Measurements from ENCODE around the gene SERBP1.
"Not testable (repeated sequence)": the region's sequence is repeated elsewhere in the genome, so short reads cannot be mapped to it uniquely, and the experiment has no call there.

SERBP1 gene

GRCh38 chr1:67407498-67407897, 22.7 kb downstream of the SERBP1 start:
- no peak for DNase-seq (ENCODE audit: low read depth in 3 of 3)

GRCh38 chr1:67405473-67406245, 24.5 kb downstream of the SERBP1 start:
- DNase-seq (ENCODE audit: low read depth in 3 of 3), result no peak

GRCh38 chr1:67404212-67404620, 26.0 kb downstream of the SERBP1 start:
- DNase-seq (ENCODE audit: low read depth in 3 of 3), result no peak

GRCh38 chr1:67401443-67401842, 28.8 kb downstream of the SERBP1 start:
- DNase-seq (ENCODE audit: low read depth in 3 of 3), result no peak

GRCh38 chr1:67400029-67400786, 30.0 kb downstream of the SERBP1 start:
- DNase-seq (ENCODE audit: low read depth in 3 of 3), result not testable (repeated sequence)

GRCh38 chr1:67399199-67399993, 30.8 kb downstream of the SERBP1 start:
- no peak for DNase-seq (ENCODE audit: low read depth in 3 of 3)

- no peak for DNase-seq (ENCODE audit: low read depth in 3 of 3)
Measured at GRCh38 chr1:67394548-67394947, 35.7 kb downstream of the SERBP1 start.

GRCh38 chr1:67393737-67394136, 36.5 kb downstream of the SERBP1 start:
- DNase-seq (ENCODE audit: low read depth in 3 of 3), result no peak

- no peak for DNase-seq (ENCODE audit: low read depth in 3 of 3)
Measured at GRCh38 chr1:67393240-67393639, 37.0 kb downstream of the SERBP1 start.

GRCh38 chr1:67390041-67390887, 39.9 kb downstream of the SERBP1 start:
- DNase-seq (ENCODE audit: low read depth in 3 of 3), result no peak

- no peak for DNase-seq (ENCODE audit: low read depth in 3 of 3)
Measured at GRCh38 chr1:67383999-67384638, 46.1 kb downstream of the SERBP1 start.

GRCh38 chr1:67382292-67382691, 47.9 kb downstream of the SERBP1 start:
- DNase-seq (ENCODE audit: low read depth in 3 of 3), result no peak

- no peak for DNase-seq (ENCODE audit: low read depth in 3 of 3)
Measured at GRCh38 chr1:67381154-67381553, 49.0 kb downstream of the SERBP1 start.

GRCh38 chr1:67377253-67377652, 52.9 kb downstream of the SERBP1 start:
- no peak for DNase-seq (ENCODE audit: low read depth in 3 of 3)

GRCh38 chr1:67376381-67376780, 53.8 kb downstream of the SERBP1 start:
- DNase-seq (ENCODE audit: low read depth in 3 of 3), result no peak

- DNase-seq (ENCODE audit: low read depth in 3 of 3), result no peak
Measured at GRCh38 chr1:67372898-67373297, 57.3 kb downstream of the SERBP1 start.

- no peak for DNase-seq (ENCODE audit: low read depth in 3 of 3)
Measured at GRCh38 chr1:67372136-67372535, 58.1 kb downstream of the SERBP1 start.

- DNase-seq (ENCODE audit: low read depth in 3 of 3), result no peak
Measured at GRCh38 chr1:67371681-67372080, 58.5 kb downstream of the SERBP1 start.

GRCh38 chr1:67371043-67371442, 59.2 kb downstream of the SERBP1 start:
- no peak for DNase-seq (ENCODE audit: low read depth in 3 of 3)

- no peak for DNase-seq (ENCODE audit: low read depth in 3 of 3)
Measured at GRCh38 chr1:67368046-67368514, 62.1 kb downstream of the SERBP1 start.

All from stimulated activated CD4-positive, alpha-beta T cell treated with anti-CD3 and anti-CD28 coated beads, TNF-alpha, amount 100 ng/mL, for 4 hours (primary cell).